Loucy (cell line): ENCODE data around the gene HNF4A.

ENCODE experiments used
- H2AFZ ChIP-seq: fragments of 200-600 bp; sonication (generic); 2 replicates; pipeline ENCODE4 v1.6.0; 2016; ENCODE audit warnings: antibody characterized with exemption, mild to moderate bottlenecking, low read length, moderate library complexity
- H3F3A ChIP-seq: fragments of 200-600 bp; 2 replicates; pipeline ENCODE4 v1.6.0; 2016; ENCODE audit warnings: antibody characterized with exemption, low read depth, mild to moderate bottlenecking
- H3K27me3 ChIP-seq: fragments of 200-600 bp; sonication (generic); 2 replicates; pipeline ENCODE4 v1.6.1; 2014; ENCODE audit warnings: low read length, mild to moderate bottlenecking; ENCODE audit not compliant: insufficient read depth, poor library complexity, severe bottlenecking
- H3K36me3 ChIP-seq: fragments of 200-600 bp; sonication (generic); 2 replicates; pipeline ENCODE4 v1.6.1; 2016; ENCODE audit warnings: low read length; ENCODE audit not compliant: insufficient read depth
- H3K4me1 ChIP-seq: fragments of 200-600 bp; sonication (generic); 2 replicates; pipeline ENCODE4 v1.5.1; 2014; ENCODE audit warnings: low read length, mild to moderate bottlenecking; ENCODE audit not compliant: insufficient read depth, poor library complexity, severe bottlenecking
- H3K4me2 ChIP-seq: fragments of 200-600 bp; sonication (generic); 2 replicates; pipeline ENCODE4 v1.6.0; 2014; ENCODE audit warnings: antibody characterized with exemption, low read length, low read depth, mild to moderate bottlenecking; ENCODE audit not compliant: poor library complexity, severe bottlenecking
- H3K4me3 ChIP-seq: fragments of 200-600 bp; sonication (generic); 2 replicates; pipeline ENCODE4 v1.5.1; 2014; ENCODE audit warnings: low read length, mild to moderate bottlenecking, mixed read lengths; ENCODE audit not compliant: poor library complexity, severe bottlenecking
- H3K79me2 ChIP-seq: fragments of 200-600 bp; sonication (generic); 2 replicates; pipeline ENCODE4 v1.6.1; 2014; ENCODE audit warnings: low read length; ENCODE audit not compliant: insufficient read depth
- H3K9ac ChIP-seq: fragments of 200-600 bp; sonication (generic); 2 replicates; pipeline ENCODE4 v1.6.0; 2014; ENCODE audit warnings: mild to moderate bottlenecking, low read depth, low read length, moderate library complexity; ENCODE audit not compliant: poor library complexity, severe bottlenecking
- H3K9me2 ChIP-seq: fragments of 200-600 bp; sonication (generic); replicated peaks from 2 replicates; pipeline ENCODE4 v1.6.1; 2016; ENCODE audit warnings: low read depth, low read length, mixed read lengths
- H3K9me3 ChIP-seq: fragments of 200-600 bp; sonication (generic); 2 replicates; pipeline ENCODE4 v1.6.1; 2014; ENCODE audit warnings: mild to moderate bottlenecking, antibody characterized with exemption, low read length, low read depth; ENCODE audit not compliant: insufficient read depth
- H4K20me1 ChIP-seq: fragments of 200-600 bp; sonication (generic); 2 replicates; pipeline ENCODE4 v1.6.0; 2014; ENCODE audit warnings: antibody characterized with exemption, low read length, mild to moderate bottlenecking; ENCODE audit not compliant: insufficient read depth, poor library complexity, severe bottlenecking
- EZH2phosphoT487 ChIP-seq: fragments of 200-600 bp; IDR thresholded peaks from 2 replicates; pipeline ENCODE4 v1.6.1; 2018; ENCODE audit warnings: antibody characterized with exemption, mild to moderate bottlenecking, moderate library complexity, borderline replicate concordance
- TF ChIP-seq, protein P1 (sequence below): fragments of 200-600 bp; sonication (generic); conservative IDR thresholded peaks from 2 replicates; pipeline ENCODE4 v1.5.1; 2014; ENCODE audit warnings: mild to moderate bottlenecking, antibody characterized with exemption, low read length

The HNF4A gene

DNA sequence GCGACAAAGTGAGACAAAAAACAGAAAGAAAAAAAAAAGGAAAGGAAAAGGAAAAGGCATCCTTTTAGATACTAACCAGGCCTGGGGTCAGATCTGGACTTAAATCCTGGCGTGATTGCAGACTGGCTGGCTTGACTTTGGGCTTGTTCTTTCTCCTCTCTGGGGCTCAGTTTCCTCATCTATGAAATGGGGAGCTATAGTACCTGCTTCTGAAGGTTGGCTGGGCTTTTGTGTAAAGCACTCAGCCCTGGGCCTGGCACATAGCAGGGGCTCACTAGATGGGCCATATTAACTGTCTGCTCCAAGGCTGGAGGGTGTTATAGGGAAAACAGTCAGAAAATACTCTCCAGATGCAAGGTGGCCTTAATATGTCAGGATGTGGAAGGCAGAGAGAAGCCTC is 19.8 kb upstream of the HNF4A start:
- Histone ChIP-seq H3K9me2 (no peaks in the 10 kb centered on the region), H3F3A (no peaks in the 10 kb centered on the region), H3K79me2 (no peaks in the 10 kb centered on the region), H3K27me3 (no peaks in the 10 kb centered on the region), H3K9me3 (no peaks in the 10 kb centered on the region), H3K9ac (no peak overlapping the region), H4K20me1 (no peaks in the 10 kb centered on the region), H3K4me2 (no peak overlapping the region), H2AFZ (no peak overlapping the region), H3K36me3 (no peaks in the 10 kb centered on the region), H3K4me1 (no peaks in the 10 kb centered on the region), H3K4me3 (no peak overlapping the region)
- no peak for TF ChIP-seq EZH2phosphoT487
- TF ChIP-seq, protein P1, sequence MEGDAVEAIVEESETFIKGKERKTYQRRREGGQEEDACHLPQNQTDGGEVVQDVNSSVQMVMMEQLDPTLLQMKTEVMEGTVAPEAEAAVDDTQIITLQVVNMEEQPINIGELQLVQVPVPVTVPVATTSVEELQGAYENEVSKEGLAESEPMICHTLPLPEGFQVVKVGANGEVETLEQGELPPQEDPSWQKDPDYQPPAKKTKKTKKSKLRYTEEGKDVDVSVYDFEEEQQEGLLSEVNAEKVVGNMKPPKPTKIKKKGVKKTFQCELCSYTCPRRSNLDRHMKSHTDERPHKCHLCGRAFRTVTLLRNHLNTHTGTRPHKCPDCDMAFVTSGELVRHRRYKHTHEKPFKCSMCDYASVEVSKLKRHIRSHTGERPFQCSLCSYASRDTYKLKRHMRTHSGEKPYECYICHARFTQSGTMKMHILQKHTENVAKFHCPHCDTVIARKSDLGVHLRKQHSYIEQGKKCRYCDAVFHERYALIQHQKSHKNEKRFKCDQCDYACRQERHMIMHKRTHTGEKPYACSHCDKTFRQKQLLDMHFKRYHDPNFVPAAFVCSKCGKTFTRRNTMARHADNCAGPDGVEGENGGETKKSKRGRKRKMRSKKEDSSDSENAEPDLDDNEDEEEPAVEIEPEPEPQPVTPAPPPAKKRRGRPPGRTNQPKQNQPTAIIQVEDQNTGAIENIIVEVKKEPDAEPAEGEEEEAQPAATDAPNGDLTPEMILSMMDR = no peak

DNA sequence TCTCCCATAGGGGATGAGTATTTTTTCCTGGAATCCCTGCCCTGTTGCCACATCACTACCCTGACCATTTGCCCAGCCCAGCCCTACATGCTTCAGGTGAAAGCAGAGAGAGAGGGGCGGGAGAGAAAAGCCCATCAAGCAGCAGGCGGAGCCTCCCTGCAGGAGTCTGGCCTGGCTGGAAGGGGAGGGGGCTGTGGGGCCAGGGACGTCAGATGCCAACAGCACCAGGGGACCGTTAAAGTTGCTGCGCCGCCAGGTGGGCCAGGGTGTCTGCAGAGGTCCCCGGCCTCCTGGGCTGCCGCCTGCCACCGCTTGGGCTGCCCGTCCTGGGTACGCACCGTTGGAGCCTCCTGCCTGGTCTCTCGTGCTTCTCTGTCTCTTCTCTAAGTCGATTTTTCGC is 19.4 kb upstream of the HNF4A start:
- no peaks in the 10 kb centered on the region for H4K20me1 ChIP-seq
- H3K4me3 ChIP-seq = no peak overlapping the region
- TF ChIP-seq, protein P1 = no peak
- no peak for TF ChIP-seq EZH2phosphoT487
- no peaks in the 10 kb centered on the region for H3K27me3 ChIP-seq
- H3K9me2 ChIP-seq = no peaks in the 10 kb centered on the region
- H3K79me2 ChIP-seq = no peaks in the 10 kb centered on the region
- no peak overlapping the region for H2AFZ ChIP-seq
- no peaks in the 10 kb centered on the region for H3K9me3 ChIP-seq
- no peak overlapping the region for H3K9ac ChIP-seq
- no peaks in the 10 kb centered on the region for H3K4me1 ChIP-seq
- H3F3A ChIP-seq = no peaks in the 10 kb centered on the region
- H3K36me3 ChIP-seq = no peaks in the 10 kb centered on the region
- H3K4me2 ChIP-seq = no peak overlapping the region

DNA sequence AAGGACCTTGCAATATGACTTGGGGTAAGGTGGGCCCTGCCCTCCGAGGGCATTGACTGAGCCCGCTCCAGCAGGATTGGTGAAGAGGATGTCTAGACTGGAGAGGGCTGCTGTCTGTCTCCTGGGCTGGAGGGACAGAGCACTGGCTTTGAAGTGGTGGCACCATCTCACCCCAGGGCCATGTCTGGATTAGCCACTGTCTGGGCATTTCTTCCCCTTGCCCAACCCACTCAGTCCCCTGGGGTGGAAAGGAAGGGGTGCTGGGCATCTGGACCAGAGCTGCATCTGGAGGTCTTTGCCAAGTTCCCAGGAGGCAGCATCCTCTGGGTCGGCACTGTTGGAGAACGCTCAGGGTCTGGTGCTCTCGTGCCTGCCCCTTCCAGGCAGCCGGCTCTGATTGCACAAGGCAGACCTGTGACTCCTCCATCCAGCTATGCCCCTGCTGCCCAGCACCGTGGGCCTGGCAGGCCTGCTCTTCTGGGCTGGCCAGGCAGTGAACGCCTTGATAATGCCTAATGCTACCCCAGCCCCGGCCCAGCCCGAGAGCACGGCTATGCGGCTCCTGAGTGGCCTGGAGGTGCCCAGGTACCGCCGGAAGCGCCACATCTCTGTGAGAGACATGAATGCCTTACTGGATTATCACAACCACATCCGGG is 18.6 kb upstream of the HNF4A start, which contains the start of gene R3HDML:
R3HDML (plus strand) TSS at position 319 of the 656 bp plus-strand sequence; CDS start at position 434, 115 bp downstream.
- H3K9ac ChIP-seq = no peak within 1 kb of the TSS
- TF ChIP-seq, protein P1 = no peak
- no peak for TF ChIP-seq EZH2phosphoT487

More for the DNA sequence above, 18.6 kb upstream of the HNF4A start, which contains the start of gene R3HDML:
- Histone ChIP-seq H3K79me2 (no peaks in the 10 kb centered on the region), H2AFZ (no peak within 1 kb of the TSS), H3K4me3 (no peak within 1 kb of the TSS), H3K9me2 (no peaks in the 10 kb centered on the region), H3K4me2 (no peak within 1 kb of the TSS), H4K20me1 (no peaks in the 10 kb centered on the region), H3K9me3 (no peaks in the 10 kb centered on the region), H3K36me3 (no peaks in the 10 kb centered on the region), H3K4me1 (no peaks in the 10 kb centered on the region), H3F3A (no peaks in the 10 kb centered on the region), H3K27me3 (no peaks in the 10 kb centered on the region)
